ENCODE measurements around the gene SLC6A13. TPM values are rescaled to one million over a fixed set of nuclear protein-coding genes. Genes with fewer than 3 reads are reported as not detected.

The SLC6A13 gene
- total RNA-seq, 4 donors from 2014 or later, result 0.13 to 1.9 (median 0.82) TPM; not detected in 1

DNA sequence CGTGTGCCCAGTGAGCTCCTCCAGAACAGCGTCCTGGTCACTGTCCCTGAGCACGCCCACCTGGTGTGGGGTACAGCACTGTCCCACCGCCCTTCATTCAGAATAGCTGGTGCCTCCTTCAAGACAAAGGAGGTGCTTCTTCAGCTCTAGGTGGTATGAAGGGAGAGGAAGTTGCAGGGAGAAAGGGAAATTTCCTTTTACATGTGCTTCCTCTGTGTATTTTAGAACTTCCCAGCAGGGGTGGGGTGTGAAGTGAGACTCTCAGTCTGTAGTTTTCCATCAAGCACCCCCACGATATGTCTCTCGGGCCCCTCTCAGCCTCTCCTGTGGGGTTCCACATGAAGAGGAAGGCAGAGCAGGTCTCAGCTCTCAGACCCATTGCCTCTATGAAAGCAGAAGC lies 47.5 kb downstream of the SLC6A13 start:
- in situ Hi-C loops (cut with MboI; ENCODE audit: low sequenced_read_pairs in 4 of 4), result no loop called here
- intact Hi-C loops (cut with DNase I; ENCODE audit: low total_unique reads), result no loop called here
- peaks cover 11 to 16% (median 16%) of the 10 kb centered on the region in 3 donors for H3K27me3 ChIP-seq

DNA sequence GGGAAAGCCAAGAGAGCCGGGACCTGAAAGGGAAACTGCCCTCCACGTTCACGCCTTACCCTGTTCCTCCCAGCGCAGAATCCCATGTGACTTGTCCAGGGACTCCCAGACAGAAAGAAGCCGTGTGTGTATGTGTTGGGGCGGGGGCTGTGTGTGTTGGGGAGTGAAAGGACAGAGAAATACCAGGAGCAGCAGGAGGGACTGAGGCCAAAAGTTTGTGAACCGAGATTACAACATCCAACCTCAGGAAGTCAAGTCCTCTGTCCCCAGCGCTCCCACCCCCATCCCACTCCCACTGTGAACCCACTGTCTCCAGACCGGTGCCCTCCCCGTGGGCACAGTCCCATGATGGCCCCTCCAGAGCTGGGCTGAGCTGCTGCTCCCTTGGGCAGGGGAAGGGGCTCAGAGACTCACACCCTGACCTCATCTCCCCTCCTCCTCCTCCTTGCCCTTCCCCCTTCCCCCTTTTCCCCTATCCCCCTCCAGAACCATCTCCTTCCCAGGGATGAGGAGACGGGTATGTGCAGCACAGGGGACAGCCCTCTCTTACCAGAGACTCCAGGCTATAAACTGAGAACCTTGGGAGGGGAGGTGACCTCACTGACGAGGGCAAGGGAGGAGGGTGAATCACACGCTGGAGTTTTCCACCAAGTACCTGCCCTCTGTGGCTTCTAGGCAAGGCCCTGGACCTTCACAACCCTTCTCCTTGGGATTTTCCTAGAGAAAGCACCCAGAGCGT lies 48.5 kb downstream of the SLC6A13 start, which contains the start of gene SLC6A12:
Gene SLC6A12, minus strand, starts transcription at position 155 of the 739 bp plus-strand sequence. CDS start 4,171 bp downstream, outside the sequence.
- DNase-seq, result no peak
- Histone ChIP-seq H3K36me3 (no peaks in the 10 kb centered on the region), H3K9me3 (no peaks in the 10 kb centered on the region), H3K4me1 (no peaks in the 10 kb centered on the region), H3K27me3 (peaks cover 11 to 16% (median 16%) of the 10 kb centered on the region in 3 donors), H3K27ac (no peak within 1 kb of the TSS), H3K4me3 (no peak within 1 kb of the TSS)
- TF ChIP-seq, protein P1, sequence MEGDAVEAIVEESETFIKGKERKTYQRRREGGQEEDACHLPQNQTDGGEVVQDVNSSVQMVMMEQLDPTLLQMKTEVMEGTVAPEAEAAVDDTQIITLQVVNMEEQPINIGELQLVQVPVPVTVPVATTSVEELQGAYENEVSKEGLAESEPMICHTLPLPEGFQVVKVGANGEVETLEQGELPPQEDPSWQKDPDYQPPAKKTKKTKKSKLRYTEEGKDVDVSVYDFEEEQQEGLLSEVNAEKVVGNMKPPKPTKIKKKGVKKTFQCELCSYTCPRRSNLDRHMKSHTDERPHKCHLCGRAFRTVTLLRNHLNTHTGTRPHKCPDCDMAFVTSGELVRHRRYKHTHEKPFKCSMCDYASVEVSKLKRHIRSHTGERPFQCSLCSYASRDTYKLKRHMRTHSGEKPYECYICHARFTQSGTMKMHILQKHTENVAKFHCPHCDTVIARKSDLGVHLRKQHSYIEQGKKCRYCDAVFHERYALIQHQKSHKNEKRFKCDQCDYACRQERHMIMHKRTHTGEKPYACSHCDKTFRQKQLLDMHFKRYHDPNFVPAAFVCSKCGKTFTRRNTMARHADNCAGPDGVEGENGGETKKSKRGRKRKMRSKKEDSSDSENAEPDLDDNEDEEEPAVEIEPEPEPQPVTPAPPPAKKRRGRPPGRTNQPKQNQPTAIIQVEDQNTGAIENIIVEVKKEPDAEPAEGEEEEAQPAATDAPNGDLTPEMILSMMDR (IDR thresholded peaks at IDR 0.05 in 4 of 5, conservative IDR thresholded peaks at IDR 0.05 in 1 of 5), result no peak
- no peak for TF ChIP-seq POLR2A (IDR thresholded peaks at IDR 0.05)
- intact Hi-C loops (cut with DNase I; ENCODE audit: low total_unique reads), result no loop called here
- in situ Hi-C loops (cut with MboI; ENCODE audit: low sequenced_read_pairs in 4 of 4), result no loop called here
- ATAC-seq, result no peak

More for the DNA sequence above, 47.5 kb downstream of the SLC6A13 start:
- H3K4me3 ChIP-seq, result no peak overlapping the region
- TF ChIP-seq, protein P1 (IDR thresholded peaks at IDR 0.05 in 4 of 5, conservative IDR thresholded peaks at IDR 0.05 in 1 of 5), result no peak
- no peak for TF ChIP-seq POLR2A (IDR thresholded peaks at IDR 0.05)
- no peaks in the 10 kb centered on the region for H3K36me3 ChIP-seq
- no peaks in the 10 kb centered on the region for H3K9me3 ChIP-seq
- H3K4me1 ChIP-seq, result no peaks in the 10 kb centered on the region
- ATAC-seq, result no peak
- DNase-seq, result no peak
- no peak overlapping the region for H3K27ac ChIP-seq

DNA sequence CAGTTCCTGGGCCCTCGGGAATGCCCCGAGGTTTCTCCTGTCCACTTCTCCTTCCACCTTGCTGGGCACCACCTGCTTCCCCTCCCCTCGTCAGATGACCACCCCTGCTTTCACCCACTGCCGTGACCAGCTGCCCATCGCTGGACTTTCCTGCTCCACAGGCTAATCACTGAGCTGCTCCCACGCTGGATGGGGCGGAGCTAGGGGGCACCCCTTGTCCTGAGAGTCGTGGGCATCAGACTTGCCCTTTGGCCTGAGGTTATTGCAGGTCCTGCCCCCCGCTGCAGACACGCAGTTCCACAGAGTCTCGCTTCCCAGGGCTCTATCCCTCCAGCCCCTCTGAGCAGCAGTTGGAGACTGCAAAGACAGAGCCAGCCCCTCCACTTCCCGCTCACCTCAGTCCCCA lies 49.1 kb downstream of the SLC6A13 start:
- DNase-seq (no peak), ATAC-seq (no peak)
- no peaks in the 10 kb centered on the region for H3K9me3 ChIP-seq
- no peaks in the 10 kb centered on the region for H3K4me1 ChIP-seq
- H3K27me3 ChIP-seq, result peaks cover 11 to 16% (median 16%) of the 10 kb centered on the region in 3 donors
- H3K4me3 ChIP-seq, result no peak overlapping the region
- TF ChIP-seq, protein P1 (IDR thresholded peaks at IDR 0.05 in 4 of 5, conservative IDR thresholded peaks at IDR 0.05 in 1 of 5), result no peak
- TF ChIP-seq POLR2A (IDR thresholded peaks at IDR 0.05), result no peak
- H3K36me3 ChIP-seq, result no peaks in the 10 kb centered on the region
- intact Hi-C loops (cut with DNase I; ENCODE audit: low total_unique reads), result no loop called here
- in situ Hi-C loops (cut with MboI; ENCODE audit: low sequenced_read_pairs in 4 of 4), result no loop called here
- no peak overlapping the region for H3K27ac ChIP-seq

DNA sequence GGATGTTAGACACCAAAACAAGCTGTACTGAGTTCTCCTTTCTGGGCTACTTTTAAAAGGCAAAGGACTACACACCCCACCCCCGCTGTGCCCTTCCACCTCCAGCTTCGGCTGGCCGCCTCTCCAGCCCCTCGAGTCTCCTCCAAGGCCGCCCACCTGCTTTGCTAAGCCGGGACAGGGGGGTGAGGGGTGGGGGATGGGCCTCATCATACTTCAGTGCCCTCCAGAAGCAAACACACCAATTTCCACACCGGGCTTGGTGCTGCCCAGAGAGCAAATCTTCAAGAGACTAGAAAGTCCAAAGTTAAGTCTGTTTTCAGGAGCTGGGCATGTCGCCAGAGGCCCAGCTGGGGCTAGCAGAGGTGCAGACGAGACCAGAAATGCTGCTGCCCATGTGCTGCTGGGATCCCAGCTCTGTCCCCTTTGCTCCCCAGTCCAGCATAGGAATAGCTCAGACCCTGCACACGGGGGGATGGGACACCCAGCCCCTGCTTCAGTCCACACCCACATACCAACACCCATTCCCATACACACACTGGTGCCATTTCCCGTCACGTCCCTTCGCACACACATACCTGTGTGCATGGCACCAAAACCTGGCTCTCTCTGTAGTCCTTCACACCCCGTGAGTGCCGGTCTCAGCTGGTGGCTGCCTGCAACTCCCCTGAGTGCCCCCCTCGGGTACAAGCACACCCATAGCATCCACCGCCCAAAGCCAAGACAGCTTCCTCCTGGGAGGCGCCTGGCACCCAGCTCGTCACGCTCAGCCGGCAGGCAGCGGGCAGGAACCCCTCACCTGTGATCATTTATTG lies 49.7 kb downstream of the SLC6A13 start:
- H3K4me3 ChIP-seq, result no peak overlapping the region
- intact Hi-C loops (cut with DNase I; ENCODE audit: low total_unique reads), result no loop called here

More for the DNA sequence above, 49.7 kb downstream of the SLC6A13 start:
- TF ChIP-seq, protein P1 (IDR thresholded peaks at IDR 0.05 in 4 of 5, conservative IDR thresholded peaks at IDR 0.05 in 1 of 5), result no peak
- TF ChIP-seq POLR2A (IDR thresholded peaks at IDR 0.05), result no peak
- no peak overlapping the region for H3K27ac ChIP-seq
- no peaks in the 10 kb centered on the region for H3K9me3 ChIP-seq
- no peaks in the 10 kb centered on the region for H3K36me3 ChIP-seq
- in situ Hi-C loops (cut with MboI; ENCODE audit: low sequenced_read_pairs in 4 of 4), result no loop called here
- H3K4me1 ChIP-seq, result no peaks in the 10 kb centered on the region
- H3K27me3 ChIP-seq, result peaks cover 11 to 16% (median 16%) of the 10 kb centered on the region in 3 donors
- ATAC-seq (no peak), DNase-seq (no peak)
